COLO829 (cell line): ENCODE measurements around the gene KRT9.
"Not testable (repeated sequence)": the region's sequence is repeated elsewhere in the genome, so short reads cannot be mapped to it uniquely, and the experiment has no call there.

Source experiments
- DNase-seq: peaks from one replicate; pipeline ENCODE4 v3.0.0; 2012; ENCODE audit warnings: low spot score

KRT9 gene

GRCh38 chr17:41545829-41546410 lies 25.9 kb downstream of the KRT9 start:
- no peak for DNase-seq

- DNase-seq = no peak
Observed at GRCh38 chr17:41544935-41545334, 26.9 kb downstream of the KRT9 start.

- no peak for DNase-seq
Observed at GRCh38 chr17:41544491-41544892, 27.4 kb downstream of the KRT9 start.

GRCh38 chr17:41542786-41543185 lies 29.1 kb downstream of the KRT9 start:
- not testable (repeated sequence) for DNase-seq

- DNase-seq = no peak
Observed at GRCh38 chr17:41542357-41542756, 29.5 kb downstream of the KRT9 start.

- DNase-seq = no peak
Observed at GRCh38 chr17:41540921-41541625, 30.8 kb downstream of the KRT9 start.

- no peak for DNase-seq
Observed at GRCh38 chr17:41539979-41540701, 31.7 kb downstream of the KRT9 start.

GRCh38 chr17:41539071-41539492 lies 32.8 kb downstream of the KRT9 start:
- DNase-seq = no peak

- DNase-seq = no peak
Observed at GRCh38 chr17:41538565-41538991, 33.3 kb downstream of the KRT9 start.

GRCh38 chr17:41537990-41538389 lies 33.9 kb downstream of the KRT9 start:
- DNase-seq = no peak

- DNase-seq = no peak
Observed at GRCh38 chr17:41537614-41537954, 34.3 kb downstream of the KRT9 start.

GRCh38 chr17:41536741-41537613 lies 34.9 kb downstream of the KRT9 start:
- no peak for DNase-seq

GRCh38 chr17:41535764-41536481 lies 35.9 kb downstream of the KRT9 start:
- no peak for DNase-seq

- DNase-seq = no peak
Observed at GRCh38 chr17:41534899-41535546, 36.8 kb downstream of the KRT9 start.

- no peak for DNase-seq
Observed at GRCh38 chr17:41533613-41534012, 38.2 kb downstream of the KRT9 start.

GRCh38 chr17:41532947-41533570 lies 38.8 kb downstream of the KRT9 start:
- DNase-seq = no peak

- no peak for DNase-seq
Observed at GRCh38 chr17:41531993-41532392, 39.9 kb downstream of the KRT9 start.

- DNase-seq = peak; percentile 70
Observed at GRCh38 chr17:41530062-41531048, 41.5 kb downstream of the KRT9 start.

GRCh38 chr17:41529491-41529915 lies 42.4 kb downstream of the KRT9 start:
- no peak for DNase-seq
